K562 (cell line): Measurements from ENCODE around the gene GNAT1. TPM values are rescaled to one million over a fixed set of nuclear protein-coding genes. Genes with fewer than 3 reads are reported as not detected.

Experiments used
- ATAC-seq: fragments of 200-7000 bp; cut with Tn5 transposase; 3 replicates; pipeline ENCODE4 v1.9.1; 2020; ENCODE audit warnings: moderate library complexity
- BruUV-seq: library from RNA; stranded (reverse); fragments of 400-500 nt; replicated peaks from 2 replicates; lab custom pipeline; 2021; lab: Mats Ljungman, UMichigan
- CTCF ChIA-PET: fragments of 300-600 bp; formaldehyde crosslinking; extraction: SDS; loops from one replicate; lab custom pipeline; 2021; ENCODE audit warnings: low intra/inter-chr PET ratio; lab: Yijun Ruan, JAX
- POLR2A ChIA-PET: fragments of 300-600, 350-650 bp; sonication (Branson Sonifier 250); formaldehyde crosslinking; extraction: SDS; loops from one replicate; lab custom pipeline; 2021; ENCODE audit warnings: antibody characterized with exemption, inconsistent platforms; lab: Yijun Ruan, JAX
- DNase-seq, 4 experiments: peaks; one replicate each; pipeline versions ENCODE4 v3.0.0 to v3.0.0-alpha.2; 2011 to 2018; ENCODE audit warnings: low spot score in 3 of 4, mixed read lengths in 3 of 4; ENCODE audit errors: extremely low read depth in 1 of 4
- FAIRE-seq: peaks from 2 replicates; lab custom pipeline; 2011; peaks lifted over from hg19 to GRCh38; lab: Jason Lieb, UNC
- H2AFZ ChIP-seq: 2 replicates; pipeline ENCODE4 v1.6.0; 2011; ENCODE audit warnings: low read depth, low read length, control low read depth, inconsistent platforms
- H3K27ac ChIP-seq: fragments of 200-600 bp; 3 replicates; pipeline ENCODE4 v1.8.0; 2011; ENCODE audit warnings: low read depth, mild to moderate bottlenecking, control low read depth, inconsistent platforms, low read length, moderate library complexity, mixed read lengths; ENCODE audit errors: extremely low read depth
- H3K27me3 ChIP-seq, 2 experiments: fragments of 300-600 bp in 1 of 2; 2 replicates in 1 of 2; 3 replicates in 1 of 2; pipeline versions ENCODE4 v1.6.0 to v1.8.0; 2011; ENCODE audit warnings: inconsistent platforms in 2 of 2, low read length in 2 of 2, mild to moderate bottlenecking in 1 of 2, mixed read lengths in 1 of 2, moderate library complexity in 1 of 2; ENCODE audit not compliant: control insufficient read depth in 2 of 2, insufficient read depth in 2 of 2
- H3K36me3 ChIP-seq: fragments of 300-600 bp; 3 replicates; pipeline ENCODE4 v1.8.0; 2011; ENCODE audit warnings: mild to moderate bottlenecking, low read length, inconsistent platforms; ENCODE audit not compliant: control insufficient read depth, insufficient read depth
- H3K4me1 ChIP-seq, 2 experiments: fragments of 200-600 bp in 1 of 2; replicated peaks in 1 of 2; 2 replicates in 1 of 2; 3 replicates in 1 of 2; pipeline versions ENCODE4 v1.5.1 to v1.8.0; 2011; ENCODE audit warnings: inconsistent platforms in 2 of 2, low read length in 2 of 2, mild to moderate bottlenecking in 1 of 2, mixed read lengths in 1 of 2, moderate library complexity in 1 of 2; ENCODE audit not compliant: control insufficient read depth in 2 of 2, insufficient read depth in 2 of 2
- H3K4me2 ChIP-seq: 2 replicates; pipeline ENCODE4 v1.6.1; 2011; ENCODE audit warnings: low read length, control low read depth, inconsistent platforms, mixed read lengths; ENCODE audit not compliant: insufficient read depth
- H3K4me3 ChIP-seq: fragments of 200-600 bp; sonication (generic), shearing (Covaris generic); 2 replicates; pipeline ENCODE4 v1.5.1; 2016; ENCODE audit warnings: control low read depth, inconsistent platforms
- H3K79me2 ChIP-seq: fragments of 200-600 bp; 3 replicates; pipeline ENCODE4 v1.8.0; 2011; ENCODE audit warnings: low read length, inconsistent platforms; ENCODE audit not compliant: control insufficient read depth, insufficient read depth
- H3K9ac ChIP-seq, 2 experiments: 2 replicates each; pipeline versions ENCODE4 v1.6.0 to v1.6.1; 2011; ENCODE audit warnings: low read depth in 2 of 2, low read length in 2 of 2, control low read depth in 1 of 2, inconsistent platforms in 1 of 2, mild to moderate bottlenecking in 1 of 2, mixed read lengths in 1 of 2; ENCODE audit not compliant: insufficient read depth in 1 of 2
- H3K9me1 ChIP-seq: one replicate; pipeline ENCODE4 v1.6.0; 2011; ENCODE audit warnings: inconsistent platforms, mild to moderate bottlenecking, low read length, moderate library complexity; ENCODE audit not compliant: control insufficient read depth, insufficient read depth
- H3K9me3 ChIP-seq: replicated peaks from 2 replicates; pipeline ENCODE4 v1.5.1; 2011; ENCODE audit warnings: low read depth, low read length, inconsistent platforms; ENCODE audit not compliant: control insufficient read depth, insufficient read depth
- H4K20me1 ChIP-seq: replicated peaks from 2 replicates; pipeline ENCODE4 v1.6.1; 2011; ENCODE audit warnings: low read length, inconsistent platforms, mixed read lengths; ENCODE audit not compliant: control insufficient read depth, insufficient read depth
- ARID2 ChIP-seq: fragments of 450-650 bp; IDR thresholded peaks from 2 replicates; pipeline ENCODE4 v1.6.1; 2017; ENCODE audit warnings: antibody characterized with exemption, mild to moderate bottlenecking
- EP300 ChIP-seq: IDR thresholded peaks from 2 replicates; pipeline ENCODE4 v1.6.1; 2012; ENCODE audit warnings: low read length, improper control_type of control experiment
- ETV1 ChIP-seq: fragments of 450-650 bp; conservative IDR thresholded peaks from 2 replicates; pipeline ENCODE4 v1.6.1; 2016; ENCODE audit warnings: missing genetic modification characterization, control low read depth, low read depth, missing compliant biosample characterization
- FOXA1 ChIP-seq: fragments of 450-650 bp; IDR thresholded peaks from 2 replicates; pipeline ENCODE4 v1.6.1; 2016; ENCODE audit warnings: mild to moderate bottlenecking, borderline replicate concordance
- MEF2D ChIP-seq: conservative IDR thresholded peaks from 2 replicates; pipeline ENCODE4 v1.6.1; 2016; ENCODE audit warnings: low read depth, missing genetic modification characterization, missing compliant biosample characterization
- RFX7 ChIP-seq: fragments of 250-450 bp; sonication (Bioruptor Pico); IDR thresholded peaks from 2 replicates; pipeline ENCODE4 v1.5.1; 2021; ENCODE audit warnings: mild to moderate bottlenecking
- TCF15 ChIP-seq: fragments of 250-450 bp; sonication (Bioruptor Pico); IDR thresholded peaks from 2 replicates; pipeline ENCODE4 v1.8.0; 2022; ENCODE audit warnings: moderate library complexity, mild to moderate bottlenecking, inconsistent platforms
- TRIM28 ChIP-seq: fragments of 450-650 bp; IDR thresholded peaks from 2 replicates; pipeline ENCODE4 v1.6.1; 2017
- U2AF1 ChIP-seq: fragments of 200-400 bp; formaldehyde crosslinking; optimal IDR thresholded peaks from 2 replicates; pipeline ENCODE3; 2017; ENCODE audit warnings: mild to moderate bottlenecking, low read depth, low read length, moderate library complexity
- ZNF133 ChIP-seq: fragments of 250-450 bp; sonication (Bioruptor Pico); IDR thresholded peaks from 2 replicates; pipeline ENCODE4 v1.4.0; 2020; ENCODE audit warnings: mild to moderate bottlenecking
- ZNF644 ChIP-seq: fragments of 200-800 bp; sonication (Bioruptor generic); IDR thresholded peaks from 2 replicates; pipeline ENCODE4 v1.6.1; 2016; ENCODE audit warnings: low read depth, missing genetic modification characterization, missing compliant biosample characterization
- WGBS: fragments of 100-300 bp; shearing (Covaris generic); methylation state at CpG from one replicate; pipeline ENCODE4 v1.1.6; 2016; ENCODE audit warnings: low coverage, mixed read lengths; ENCODE audit not compliant: insufficient coverage; ENCODE audit errors: missing lambda C conversion rate; 5-methylcytosine and 5-hydroxymethylcytosine counted together
- in situ Hi-C: fragments of 300-500 bp; cut with MboI; formaldehyde crosslinking; loops from 4 replicates; pipeline ENCODE4 v1.15.0; 2018; ENCODE audit warnings: inconsistent platforms, mixed read lengths
- intact Hi-C: fragments of 100-400 bp; cut with micrococcal nuclease; formaldehyde crosslinking; loops from 2 replicates; pipeline ENCODE4 v1.14.2; 2022
- polyA plus RNA-seq, 8 experiments: library from polyadenylated mRNA; depleted of rRNA in 4 of 8; stranded (reverse) in 5 of 8; unstranded in 3 of 8; fragments of >200 nt; fragmentation: Nextera tagmentation in 2 of 8; fragmentation: Illumina TruSeq in 1 of 8; extraction: Ambion mirVana in 2 of 8; extraction: Trizol in 1 of 8; gene quantifications; 2 replicates each; pipeline versions ENCODE4 v1.2.1 to v1.2.3, GENCODE V29; 2011 to 2014; ENCODE audit warnings: inconsistent platforms in 1 of 8, missing spikeins in 1 of 8
- total RNA-seq, 7 experiments: library from RNA; depleted of rRNA in 6 of 7; stranded (reverse); fragments of >200 nt in 6 of 7; fragmentation: Illumina TruSeq in 2 of 7; extraction: Trizol in 2 of 7; gene quantifications; 2 replicates each; pipeline versions ENCODE4 v1.2.1 to v1.2.3, GENCODE V29; 2011 to 2021; ENCODE audit warnings: low replicate concordance in 1 of 7
- TF ChIP-seq, protein P1 (sequence below): fragments of 150-350 bp; conservative IDR thresholded peaks from 2 replicates; pipeline ENCODE4 v1.6.1; 2014; ENCODE audit warnings: low read length

The GNAT1 gene
- total and polyA plus RNA-seq, 9 of the 15 experiments (the other 6 are each of a cell fraction or from before 2014, with no cell fraction given), result not detected

DNA sequence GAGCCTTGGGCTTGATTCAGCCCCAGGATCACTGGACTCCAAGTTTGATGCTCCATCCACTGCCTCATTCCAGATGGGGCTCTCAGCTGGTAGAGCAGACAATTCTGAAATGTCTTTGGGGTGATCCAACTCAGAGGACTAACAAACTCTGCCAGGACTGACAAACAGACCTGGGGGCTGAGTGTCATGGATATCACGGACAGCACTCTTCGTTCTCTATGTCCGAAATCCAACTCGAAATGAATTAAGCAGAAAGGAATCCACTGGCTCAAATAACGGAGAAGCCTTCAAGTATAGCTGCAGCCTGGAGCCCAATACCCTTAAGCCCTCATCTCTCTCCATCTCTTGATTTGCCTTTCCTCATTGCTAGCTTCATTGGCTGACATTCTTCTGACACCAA lies 27.9 kb downstream of the GNAT1 start:
- no peak overlapping the region for H3K27ac ChIP-seq
- peaks cover 3 to 31% of the 10 kb centered on the region in 2 experiments; a peak in 3 of 5 replicates for H3K27me3 ChIP-seq
- H3K4me2 ChIP-seq, result no peak overlapping the region
- ChIA-PET POLR2A (interaction anchor here (0.6 to 0.9 kb wide), 2 partner anchors 27 to 1774 kb away, joined by 3 to 4 read pairs; no protein-coding TSS in a partner anchor), CTCF (no interaction called here)
- H4K20me1 ChIP-seq, result no peaks in the 10 kb centered on the region
- in situ Hi-C loops (no loop called here), intact Hi-C loops (no loop called here)
- no peaks in the 10 kb centered on the region for H3K36me3 ChIP-seq
- H3K9ac ChIP-seq, result no peak overlapping the region
- DNase-seq, result no peak
- FAIRE-seq, result no peak
- TF ChIP-seq ZNF133 (CRISPR knock-in tag), result no peak
- TF ChIP-seq FOXA1, result no peak
- TF ChIP-seq ZNF644 (tag), result no peak
- TF ChIP-seq TRIM28, result no peak
- no peak for TF ChIP-seq ARID2
- no peak for ATAC-seq
- H3K4me1 ChIP-seq, result peaks cover 0 to 5% of the 10 kb centered on the region in 2 experiments; a peak in 2 of 5 replicates
- BruUV-seq, result no TSS peak
- WGBS, result 24% methylated on average over 4 of the region's 5 CpGs
- no peak overlapping the region for H3K4me3 ChIP-seq
- H3K9me1 ChIP-seq, result no peaks in the 10 kb centered on the region
- no peaks in the 10 kb centered on the region for H3K9me3 ChIP-seq
- no peak overlapping the region for H2AFZ ChIP-seq
- no peaks in the 10 kb centered on the region for H3K79me2 ChIP-seq

DNA sequence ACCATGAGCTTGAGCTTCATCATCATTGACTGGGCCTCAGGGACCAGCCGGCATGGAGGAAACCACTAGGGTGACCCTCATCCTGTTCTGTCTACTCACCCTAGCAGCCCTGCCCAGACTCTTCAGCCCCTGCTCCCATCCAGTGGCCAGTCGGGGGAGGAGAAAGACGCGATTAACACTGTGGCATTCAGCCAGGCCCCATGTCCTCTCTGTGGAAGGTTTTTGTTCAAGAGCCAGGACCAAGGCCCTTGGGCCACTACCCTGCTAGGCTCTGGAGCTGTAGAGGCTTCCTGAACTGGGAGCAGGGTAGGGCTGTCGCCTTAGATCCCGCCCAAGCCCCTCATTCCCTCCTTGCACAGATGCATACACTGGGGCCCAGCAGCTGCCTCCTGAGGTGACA lies 28.7 kb downstream of the GNAT1 start:
- no peak overlapping the region for H2AFZ ChIP-seq
- H3K36me3 ChIP-seq, result no peaks in the 10 kb centered on the region
- peaks cover 3 to 23% of the 10 kb centered on the region in 2 experiments; a peak in 2 of 5 replicates for H3K27me3 ChIP-seq
- POLR2A ChIA-PET, result interaction anchor here (0.6 kb wide), 1 partner anchor 11 kb away, joined by 3 read pairs; no protein-coding TSS in a partner anchor
- ATAC-seq (peak; percentile 23; the same call in 1 of the 3 replicates), FAIRE-seq (no peak), DNase-seq (no peak)
- 16% methylated on average over 5 of the region's 6 CpGs for WGBS
- no peak overlapping the region for H3K4me2 ChIP-seq
- H4K20me1 ChIP-seq, result no peaks in the 10 kb centered on the region
- no peak for TF ChIP-seq U2AF1
- no peak for TF ChIP-seq MEF2D (tag)
- TF ChIP-seq, protein P1, sequence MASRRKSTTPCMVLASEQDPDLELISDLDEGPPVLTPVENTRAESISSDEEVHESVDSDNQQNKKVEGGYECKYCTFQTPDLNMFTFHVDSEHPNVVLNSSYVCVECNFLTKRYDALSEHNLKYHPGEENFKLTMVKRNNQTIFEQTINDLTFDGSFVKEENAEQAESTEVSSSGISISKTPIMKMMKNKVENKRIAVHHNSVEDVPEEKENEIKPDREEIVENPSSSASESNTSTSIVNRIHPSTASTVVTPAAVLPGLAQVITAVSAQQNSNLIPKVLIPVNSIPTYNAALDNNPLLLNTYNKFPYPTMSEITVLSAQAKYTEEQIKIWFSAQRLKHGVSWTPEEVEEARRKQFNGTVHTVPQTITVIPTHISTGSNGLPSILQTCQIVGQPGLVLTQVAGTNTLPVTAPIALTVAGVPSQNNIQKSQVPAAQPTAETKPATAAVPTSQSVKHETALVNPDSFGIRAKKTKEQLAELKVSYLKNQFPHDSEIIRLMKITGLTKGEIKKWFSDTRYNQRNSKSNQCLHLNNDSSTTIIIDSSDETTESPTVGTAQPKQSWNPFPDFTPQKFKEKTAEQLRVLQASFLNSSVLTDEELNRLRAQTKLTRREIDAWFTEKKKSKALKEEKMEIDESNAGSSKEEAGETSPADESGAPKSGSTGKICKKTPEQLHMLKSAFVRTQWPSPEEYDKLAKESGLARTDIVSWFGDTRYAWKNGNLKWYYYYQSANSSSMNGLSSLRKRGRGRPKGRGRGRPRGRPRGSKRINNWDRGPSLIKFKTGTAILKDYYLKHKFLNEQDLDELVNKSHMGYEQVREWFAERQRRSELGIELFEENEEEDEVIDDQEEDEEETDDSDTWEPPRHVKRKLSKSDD, result no peak
- TF ChIP-seq RFX7, result no peak
- TF ChIP-seq TCF15 (CRISPR knock-in tag), result no peak
- TF ChIP-seq EP300, result no peak
- no peak for TF ChIP-seq ETV1 (tag)
- no peaks in the 10 kb centered on the region for H3K79me2 ChIP-seq
- no peaks in the 10 kb centered on the region for H3K9me1 ChIP-seq
- H3K9me3 ChIP-seq, result no peaks in the 10 kb centered on the region
- in situ Hi-C loops (no loop called here), intact Hi-C loops (no loop called here)
- no peak overlapping the region for H3K9ac ChIP-seq
- H3K27ac ChIP-seq, result no peak overlapping the region
- no TSS peak for BruUV-seq
- CTCF ChIA-PET, result no interaction called here
- no peak overlapping the region for H3K4me3 ChIP-seq
- H3K4me1 ChIP-seq, result peaks cover 0 to 5% of the 10 kb centered on the region in 2 experiments; a peak in 2 of 5 replicates
